ENCODE measurements around the gene ERGIC2. TPM values are rescaled to one million over a fixed set of nuclear protein-coding genes. Genes with fewer than 3 reads are reported as not detected.

The ERGIC2 gene
- total RNA-seq, 1 donor = 50.3 TPM

GRCh38 chr12:29374913-29375312, 6.1 kb downstream of the ERGIC2 start:
- Histone ChIP-seq H3K27me3 (ENCODE audit: insufficient read depth, low read length) (no peaks in the 10 kb centered on the region), H3K4me2 (ENCODE audit: insufficient read depth, low read length) (no peak overlapping the region), H4K20me1 (ENCODE audit: insufficient read depth, low read length) (peaks cover 18% of the 10 kb centered on the region), H2AFZ (ENCODE audit: low read length) (no peak overlapping the region), H3K9me3 (ENCODE audit: low read depth, low read length) (no peaks in the 10 kb centered on the region), H3K4me1 (ENCODE audit: insufficient read depth, low read length) (peaks cover 8% of the 10 kb centered on the region), H3K27ac (ENCODE audit: low read depth, low read length) (no peak overlapping the region), H3K36me3 (ENCODE audit: insufficient read depth, low read length) (peaks cover 6% of the 10 kb centered on the region), H3K79me2 (ENCODE audit: insufficient read depth, low read length) (peaks cover 75% of the 10 kb centered on the region), H3K4me3 (ENCODE audit: insufficient read depth, low read length) (no peak overlapping the region)
- no peak for DNase-seq (ENCODE audit: insufficient read length, low spot score, missing footprints)
- TF ChIP-seq CTCF (IDR thresholded peaks at IDR 0.05; ENCODE audit: extremely low read depth, low read depth, low read length) = no peak

- no peaks in the 10 kb centered on the region for H3K27me3 ChIP-seq (ENCODE audit: insufficient read depth, low read length)
- peaks cover 66% of the 10 kb centered on the region for H3K79me2 ChIP-seq (ENCODE audit: insufficient read depth, low read length)
- no peak overlapping the region for H3K4me2 ChIP-seq (ENCODE audit: insufficient read depth, low read length)
- peaks cover 18% of the 10 kb centered on the region for H4K20me1 ChIP-seq (ENCODE audit: insufficient read depth, low read length)
- no peaks in the 10 kb centered on the region for H3K4me1 ChIP-seq (ENCODE audit: insufficient read depth, low read length)
- TF ChIP-seq CTCF (IDR thresholded peaks at IDR 0.05; ENCODE audit: extremely low read depth, low read depth, low read length) = no peak
- DNase-seq (ENCODE audit: insufficient read length, low spot score, missing footprints) = no peak
- H3K9me3 ChIP-seq (ENCODE audit: low read depth, low read length) = no peaks in the 10 kb centered on the region
- no peak overlapping the region for H3K27ac ChIP-seq (ENCODE audit: low read depth, low read length)
- H2AFZ ChIP-seq (ENCODE audit: low read length) = no peak overlapping the region
- peaks cover 10% of the 10 kb centered on the region for H3K36me3 ChIP-seq (ENCODE audit: insufficient read depth, low read length)
- H3K4me3 ChIP-seq (ENCODE audit: insufficient read depth, low read length) = no peak overlapping the region
Observed at GRCh38 chr12:29374012-29374411, 7.0 kb downstream of the ERGIC2 start.

DNA sequence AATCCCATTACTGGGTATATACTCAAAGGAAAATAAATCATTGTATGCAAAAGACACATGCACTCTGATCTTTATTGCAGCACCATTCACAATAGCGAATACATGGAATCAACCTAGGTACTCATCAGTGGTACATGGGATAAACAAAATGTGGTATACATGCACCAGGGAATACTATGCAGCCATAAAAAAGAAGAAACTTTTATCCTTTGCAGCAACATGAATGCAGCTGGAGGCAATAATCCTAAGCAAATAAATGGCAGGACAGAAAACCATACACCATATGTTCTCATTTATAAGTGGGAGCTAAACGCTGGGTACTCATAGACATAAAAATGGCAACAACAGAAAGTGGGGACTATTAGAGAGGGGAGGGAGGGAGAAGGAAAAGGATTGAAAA, 15.9 kb downstream of the ERGIC2 start:
- peaks cover 10% of the 10 kb centered on the region for H3K36me3 ChIP-seq (ENCODE audit: insufficient read depth, low read length)
- H3K27me3 ChIP-seq (ENCODE audit: insufficient read depth, low read length) = no peaks in the 10 kb centered on the region
- TF ChIP-seq CTCF (IDR thresholded peaks at IDR 0.05; ENCODE audit: extremely low read depth, low read depth, low read length) = no peak
- no peak overlapping the region for H3K27ac ChIP-seq (ENCODE audit: low read depth, low read length)
- no peaks in the 10 kb centered on the region for H3K79me2 ChIP-seq (ENCODE audit: insufficient read depth, low read length)
- DNase-seq (ENCODE audit: insufficient read length, low spot score, missing footprints) = no peak
- no peak overlapping the region for H3K4me3 ChIP-seq (ENCODE audit: insufficient read depth, low read length)
- no peaks in the 10 kb centered on the region for H3K4me1 ChIP-seq (ENCODE audit: insufficient read depth, low read length)
- no peaks in the 10 kb centered on the region for H4K20me1 ChIP-seq (ENCODE audit: insufficient read depth, low read length)
- H2AFZ ChIP-seq (ENCODE audit: low read length) = no peak overlapping the region
- H3K4me2 ChIP-seq (ENCODE audit: insufficient read depth, low read length) = no peak overlapping the region
- H3K9me3 ChIP-seq (ENCODE audit: low read depth, low read length) = no peaks in the 10 kb centered on the region

- Histone ChIP-seq H3K27ac (ENCODE audit: low read depth, low read length) (no peak overlapping the region), H3K27me3 (ENCODE audit: insufficient read depth, low read length) (no peaks in the 10 kb centered on the region), H3K36me3 (ENCODE audit: insufficient read depth, low read length) (no peaks in the 10 kb centered on the region), H4K20me1 (ENCODE audit: insufficient read depth, low read length) (no peaks in the 10 kb centered on the region), H3K4me3 (ENCODE audit: insufficient read depth, low read length) (no peak overlapping the region), H2AFZ (ENCODE audit: low read length) (no peak overlapping the region), H3K9me3 (ENCODE audit: low read depth, low read length) (no peaks in the 10 kb centered on the region), H3K79me2 (ENCODE audit: insufficient read depth, low read length) (no peaks in the 10 kb centered on the region), H3K4me2 (ENCODE audit: insufficient read depth, low read length) (no peak overlapping the region), H3K4me1 (ENCODE audit: insufficient read depth, low read length) (no peaks in the 10 kb centered on the region)
- TF ChIP-seq CTCF (IDR thresholded peaks at IDR 0.05; ENCODE audit: extremely low read depth, low read depth, low read length) = no peak
- DNase-seq (ENCODE audit: insufficient read length, low spot score, missing footprints) = no peak
Observed at GRCh38 chr12:29354954-29355353, 26.0 kb downstream of the ERGIC2 start.
